GM12878 (cell line): ENCODE measurements around the gene ARHGAP6. TPM values are rescaled to one million over a fixed set of nuclear protein-coding genes. Genes with fewer than 3 reads are reported as not detected.

Source experiments
- ATAC-seq: fragments of 200-7000 bp; cut with Tn5 transposase; 3 replicates; pipeline ENCODE4 v1.9.1; 2020; ENCODE audit warnings: mild to moderate bottlenecking, moderate library complexity
- BruUV-seq: library from RNA; stranded (reverse); fragments of 400-500 nt; replicated peaks from 2 replicates; lab custom pipeline; 2021; lab: Mats Ljungman, UMichigan
- CTCF ChIA-PET: fragments of 300-600 bp; sonication (Branson Sonifier 250); formaldehyde crosslinking; extraction: SDS; loops from one replicate; lab custom pipeline; 2021; ENCODE audit warnings: inconsistent platforms; lab: Yijun Ruan, JAX
- POLR2A ChIA-PET: fragments of 350-600 bp; formaldehyde crosslinking; extraction: SDS; loops from one replicate; lab custom pipeline; 2021; ENCODE audit warnings: inconsistent platforms; lab: Charles Lee
- RAD21 ChIA-PET: fragments of 300-600 bp; sonication (Branson Sonifier 250); formaldehyde crosslinking; loops from one replicate; lab custom pipeline; 2023; ENCODE audit warnings: antibody characterized with exemption; ENCODE audit not compliant: unreplicated experiment; lab: Charles Lee
- SMC1A ChIA-PET: fragments of 300-600 bp; sonication (Branson Sonifier 250); formaldehyde crosslinking; loops from one replicate; lab custom pipeline; 2023; ENCODE audit not compliant: unreplicated experiment, uncharacterized antibody; lab: Charles Lee
- DNase-seq: peaks from one replicate; pipeline ENCODE4 v3.0.0-alpha.2; 2011; ENCODE audit warnings: low read depth, low spot score
- FAIRE-seq: peaks from 3 replicates; lab custom pipeline; 2011; peaks lifted over from hg19 to GRCh38; lab: Jason Lieb, UNC
- H2AFZ ChIP-seq: 2 replicates; pipeline ENCODE4 v1.6.0; 2011; ENCODE audit warnings: low read depth, low read length, control low read depth; ENCODE audit not compliant: control insufficient read depth
- H3K27ac ChIP-seq: 2 replicates; pipeline ENCODE4 v1.5.1; 2011; ENCODE audit warnings: control low read depth; ENCODE audit not compliant: control insufficient read depth, insufficient read depth
- H3K27me3 ChIP-seq, 2 experiments: replicated peaks in 1 of 2; 2 replicates each; pipeline versions ENCODE4 v1.6.0 to v1.6.1; 2011; ENCODE audit warnings: low read length in 1 of 2; ENCODE audit not compliant: control insufficient read depth in 2 of 2, insufficient read depth in 2 of 2
- H3K36me3 ChIP-seq, 2 experiments: 2 replicates each; pipeline ENCODE4 v1.5.1; 2011; ENCODE audit warnings: low read length in 1 of 2; ENCODE audit not compliant: control insufficient read depth in 2 of 2, insufficient read depth in 2 of 2
- H3K4me1 ChIP-seq: 2 replicates; pipeline ENCODE4 v1.6.1; 2011; ENCODE audit warnings: mild to moderate bottlenecking, low read length, moderate library complexity, mixed read lengths; ENCODE audit not compliant: control insufficient read depth, insufficient read depth
- H3K4me2 ChIP-seq: 2 replicates; pipeline ENCODE4 v1.6.0; 2011; ENCODE audit warnings: control low read depth; ENCODE audit not compliant: control insufficient read depth, insufficient read depth
- H3K4me3 ChIP-seq: fragments of 200-600 bp; sonication (generic); 2 replicates; pipeline ENCODE4 v1.5.1; 2016
- H3K79me2 ChIP-seq: 2 replicates; pipeline ENCODE4 v1.6.0; 2011; ENCODE audit warnings: low read length; ENCODE audit not compliant: control insufficient read depth, insufficient read depth
- H3K9ac ChIP-seq: 2 replicates; pipeline ENCODE4 v1.8.0; 2011; ENCODE audit warnings: low read length, control low read depth, mixed read lengths; ENCODE audit not compliant: control insufficient read depth, insufficient read depth
- H3K9me3 ChIP-seq: replicated peaks from 3 replicates; pipeline ENCODE4 v1.5.1; 2011; ENCODE audit warnings: mild to moderate bottlenecking, low read length; ENCODE audit not compliant: control insufficient read depth, insufficient read depth
- H4K20me1 ChIP-seq: 2 replicates; pipeline ENCODE4 v1.6.0; 2011; ENCODE audit not compliant: control insufficient read depth, insufficient read depth
- ATF7 ChIP-seq: fragments of 450-650 bp; IDR thresholded peaks from 2 replicates; pipeline ENCODE4 v1.6.1; 2016; ENCODE audit warnings: low read depth, mild to moderate bottlenecking
- CEBPZ ChIP-seq: fragments of 150-350 bp; IDR thresholded peaks from 2 replicates; pipeline ENCODE4 v1.6.1; 2016; ENCODE audit warnings: low read depth, low read length
- CREB1 ChIP-seq: IDR thresholded peaks from 2 replicates; pipeline ENCODE4 v1.6.1; 2012; ENCODE audit warnings: low read depth, mild to moderate bottlenecking, inconsistent platforms
- HDAC6 ChIP-seq: fragments of 200-600 bp; sonication (generic); IDR thresholded peaks from one replicate; pipeline ENCODE4 v1.8.0; 2017; ENCODE audit warnings: antibody characterized with exemption; ENCODE audit not compliant: unreplicated experiment
- HSF1 ChIP-seq: fragments of 150-350 bp; IDR thresholded peaks from 2 replicates; pipeline ENCODE4 v1.6.1; 2014; ENCODE audit warnings: mild to moderate bottlenecking, low read depth, low read length
- MEF2B ChIP-seq: fragments of 450-650 bp; IDR thresholded peaks from 2 replicates; pipeline ENCODE4 v1.6.1; 2018; ENCODE audit warnings: mild to moderate bottlenecking, moderate library complexity; ENCODE audit not compliant: partially characterized antibody, poor library complexity, severe bottlenecking
- MTA3 ChIP-seq: IDR thresholded peaks from 2 replicates; pipeline ENCODE4 v1.6.1; 2012; ENCODE audit warnings: low read length, inconsistent platforms, borderline replicate concordance
- NFXL1 ChIP-seq: fragments of 450-650 bp; IDR thresholded peaks from 2 replicates; pipeline ENCODE4 v1.6.1; 2017; ENCODE audit warnings: antibody characterized with exemption, mild to moderate bottlenecking, borderline replicate concordance
- PAX8 ChIP-seq: fragments of 450-650 bp; IDR thresholded peaks from 2 replicates; pipeline ENCODE4 v1.6.1; 2017; ENCODE audit warnings: mild to moderate bottlenecking, moderate library complexity
- SRF ChIP-seq, 2 experiments: IDR thresholded peaks; 2 replicates each; pipeline ENCODE4 v1.6.1; 2011; ENCODE audit warnings: low read depth in 2 of 2, low read length in 2 of 2, mild to moderate bottlenecking in 1 of 2, moderate library complexity in 1 of 2
- SUPT20H ChIP-seq: IDR thresholded peaks from 2 replicates; pipeline ENCODE4 v1.6.1; 2011; ENCODE audit warnings: low read depth, mild to moderate bottlenecking, low read length, moderate library complexity, borderline replicate concordance; ENCODE audit not compliant: control insufficient read depth
- TCF3 ChIP-seq: IDR thresholded peaks from 2 replicates; pipeline ENCODE4 v1.6.1; 2012; ENCODE audit warnings: low read depth, mild to moderate bottlenecking, low read length, borderline replicate concordance; ENCODE audit not compliant: insufficient read depth
- YBX1 ChIP-seq: fragments of 450-650 bp; IDR thresholded peaks from 2 replicates; pipeline ENCODE4 v1.6.1; 2016; ENCODE audit warnings: antibody characterized with exemption
- ZNF384 ChIP-seq: IDR thresholded peaks from 2 replicates; pipeline ENCODE4 v1.6.1; 2012; ENCODE audit warnings: low read depth, mild to moderate bottlenecking, low read length, improper control_type of control experiment, borderline replicate concordance
- ZNF687 ChIP-seq: fragments of 450-650 bp; IDR thresholded peaks from 2 replicates; pipeline ENCODE4 v1.6.1; 2017; ENCODE audit warnings: mild to moderate bottlenecking, moderate library complexity
- WGBS: methylation state at CpG from one replicate; pipeline ENCODE4 v1.1.6; 2016; ENCODE audit warnings: low lambda C conversion rate; ENCODE audit not compliant: insufficient replicate concordance, insufficient coverage; ENCODE audit errors: missing lambda C conversion rate; 5-methylcytosine and 5-hydroxymethylcytosine counted together
- in situ Hi-C: fragments of 300-500 bp; cut with MboI; formaldehyde crosslinking; loops from 9 replicates; pipeline ENCODE4 v1.14.3; 2018; ENCODE audit warnings: mixed read lengths
- intact Hi-C: fragments of 100-400 bp; cut with micrococcal nuclease; formaldehyde crosslinking; loops from one replicate; pipeline ENCODE4 v1.14.2; 2022; ENCODE audit not compliant: unreplicated experiment
- polyA plus RNA-seq, 11 experiments: library from polyadenylated mRNA; depleted of rRNA in 4 of 11; unstranded in 6 of 11; stranded (reverse) in 5 of 11; fragments of >200 nt; fragmentation: Nextera tagmentation in 4 of 11; fragmentation: Illumina TruSeq in 1 of 11; extraction: Ambion mirVana in 4 of 11; extraction: Trizol in 1 of 11; gene quantifications; 1 replicate in 1 of 11; 2 replicates in 10 of 11; pipeline versions ENCODE4 v1.2.1 to v1.2.3, GENCODE V29; 2011 to 2016; ENCODE audit warnings: inconsistent platforms in 2 of 11, missing spikeins in 2 of 11, low read depth in 1 of 11
- total RNA-seq, 4 experiments: library from RNA; depleted of rRNA in 3 of 4; stranded (reverse); fragments of >200 nt in 3 of 4; fragmentation: Illumina TruSeq in 1 of 4; extraction: Trizol in 1 of 4; gene quantifications; 2 replicates each; pipeline versions ENCODE4 v1.2.1 to v1.2.3, GENCODE V29; 2013 to 2021

ARHGAP6 gene
- total and polyA plus RNA-seq, 10 of the 15 experiments (the other 5 are each of a cell fraction or from before 2014, with no cell fraction given): 0.20 to 1.8 (median 0.76) TPM

- TF ChIP-seq SUPT20H: no peak
- no peak for TF ChIP-seq ZNF687
- TF ChIP-seq, all 136 proteins: peak for 0
Observed at GRCh38 chrX:11336201-11336600, 329.5 kb downstream of the ARHGAP6 start (continued).

GRCh38 chrX:11334165-11334564 lies 331.6 kb downstream of the ARHGAP6 start:
- DNase-seq: no peak
- TF ChIP-seq NFXL1 (no peak), PAX8 (no peak), YBX1 (no peak), CREB1 (no peak), TCF3 (no peak), SRF (IDR thresholded peaks at IDR 0.05; ENCODE audit: low read depth in 2 of 2, low read length in 2 of 2) (no peak), HSF1 (no peak), ZNF384 (no peak), ATF7 (no peak), CEBPZ (no peak), MEF2B (no peak), HDAC6 (no peak), MTA3 (no peak)

More at GRCh38 chrX:11334165-11334564, 331.6 kb downstream of the ARHGAP6 start:
- 3% methylated on average over 2 of the region's 2 CpGs for WGBS
- RAD21 ChIA-PET: no interaction called here
- Histone ChIP-seq H3K36me3 (no peaks in the 10 kb centered on the region), H3K9me3 (no peaks in the 10 kb centered on the region), H3K4me3 (no peak overlapping the region), H3K79me2 (no peaks in the 10 kb centered on the region), H2AFZ (no peak overlapping the region), H3K27ac (no peak overlapping the region), H3K9ac (no peak overlapping the region), H3K4me1 (no peaks in the 10 kb centered on the region), H3K27me3 (no peaks in the 10 kb centered on the region), H3K4me2 (no peak overlapping the region), H4K20me1 (no peaks in the 10 kb centered on the region)
- in situ Hi-C loops (no loop called here), intact Hi-C loops (no loop called here)
- SMC1A ChIA-PET: no interaction called here
- ATAC-seq: no peak
- POLR2A ChIA-PET: no interaction called here
- no TSS peak for BruUV-seq
- CTCF ChIA-PET: interaction anchor here (0.8 kb wide), 1 partner anchor 47 kb away, joined by 3 read pairs; no protein-coding TSS in a partner anchor
- no peak for FAIRE-seq
